ENCODE results near the gene DAPK2.

GRCh38 chr15:63997715-63998442, 48.4 kb downstream of the DAPK2 start:
- TF ChIP-seq POLR2AphosphoS5 (IDR thresholded peaks at IDR 0.05; ENCODE audit: borderline replicate concordance, low read depth, low read length) (no peak), EZH2 (IDR thresholded peaks at IDR 0.05) (no peak), FOXP2 (optimal IDR thresholded peaks at IDR 0.05; ENCODE audit: control extremely low read depth, extremely low read length, insufficient read depth) (no peak)
